HG02610 (cell line): ENCODE measurements around the gene ADD1.

Experiments used
- ATAC-seq: cut with Tn5 transposase; IDR thresholded peaks from one replicate; pipeline ENCODE4 v1.9.1; 2021; ENCODE audit warnings: mild to moderate bottlenecking, moderate library complexity; ENCODE audit not compliant: unreplicated experiment

The ADD1 gene

DNA sequence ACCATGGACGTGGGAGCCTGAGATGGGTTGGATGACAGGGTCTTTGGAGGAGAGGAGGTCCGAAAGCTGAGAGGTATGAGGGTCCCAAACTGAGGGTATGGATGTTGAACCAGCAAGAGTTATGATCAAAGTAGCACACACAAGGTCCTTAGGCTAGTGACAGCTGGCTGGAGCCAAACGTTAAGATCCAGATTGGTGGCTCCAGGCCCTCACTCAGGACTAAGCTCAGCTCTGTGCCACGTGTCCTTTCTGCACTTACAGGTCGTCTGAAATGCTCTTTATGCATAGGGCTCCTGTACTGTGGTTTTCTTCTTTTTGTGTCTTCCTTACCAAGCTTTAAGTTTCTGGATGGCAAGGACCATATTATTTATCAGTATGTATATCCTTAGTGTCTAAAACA is 35.4 kb downstream of the ADD1 start:
- no peak for ATAC-seq

DNA sequence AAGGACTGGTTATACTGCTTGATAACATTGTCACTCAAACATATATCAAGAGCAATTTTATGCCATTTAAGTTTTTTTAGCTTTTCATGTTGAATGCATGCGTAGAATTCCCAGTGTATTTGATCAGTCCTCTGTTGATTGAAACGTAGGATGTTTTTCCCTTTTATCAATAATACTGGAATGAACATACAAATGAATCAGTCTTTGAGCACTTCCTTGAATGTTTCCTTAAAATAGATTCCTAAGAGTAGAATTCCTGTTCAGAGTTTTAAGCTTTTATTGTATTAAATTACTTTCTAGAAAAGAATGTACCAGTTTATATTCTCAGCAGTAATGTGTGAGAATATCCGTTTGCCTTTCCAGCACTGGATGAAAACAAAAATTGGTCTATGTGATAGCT is 37.8 kb downstream of the ADD1 start:
- ATAC-seq = no peak

DNA sequence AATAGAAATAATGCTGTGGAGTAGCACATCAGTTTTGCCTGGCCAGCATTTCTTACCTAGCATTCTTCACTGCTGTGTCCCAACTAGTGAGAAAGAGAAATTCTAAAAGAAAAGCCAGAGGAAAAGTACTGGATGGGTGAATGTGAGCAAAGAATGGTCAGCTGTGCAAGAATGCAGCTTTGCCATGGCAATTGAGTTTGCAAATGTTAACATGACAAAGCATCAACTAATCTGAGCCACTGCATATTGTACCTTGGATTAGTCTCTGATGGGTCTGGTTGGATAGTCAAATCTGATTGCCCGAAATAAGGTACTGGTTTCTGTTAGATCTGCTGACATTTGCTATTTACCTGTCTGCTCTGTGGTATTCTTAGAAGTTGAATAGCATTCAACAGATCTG is 38.7 kb downstream of the ADD1 start:
- no peak for ATAC-seq

DNA sequence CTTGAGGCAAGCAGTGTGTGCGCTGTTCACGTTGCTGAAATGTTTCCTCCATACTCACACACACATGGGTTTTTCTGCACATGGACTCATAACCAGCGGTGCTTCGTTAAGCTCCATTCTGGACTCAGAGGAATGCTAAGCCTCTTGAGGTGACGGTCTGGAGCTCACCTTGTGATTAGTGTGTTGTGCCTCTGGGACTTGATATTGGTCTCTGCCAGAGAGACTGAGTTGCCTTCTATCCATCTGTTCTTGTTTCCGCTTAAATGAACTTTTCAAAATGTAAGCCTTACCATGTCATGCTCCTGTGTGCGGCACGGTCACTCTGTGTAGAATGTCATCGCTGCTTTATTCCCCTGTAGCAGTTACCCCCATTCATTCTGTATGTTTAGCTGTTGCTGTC is 42.5 kb downstream of the ADD1 start:
- ATAC-seq = no peak

DNA sequence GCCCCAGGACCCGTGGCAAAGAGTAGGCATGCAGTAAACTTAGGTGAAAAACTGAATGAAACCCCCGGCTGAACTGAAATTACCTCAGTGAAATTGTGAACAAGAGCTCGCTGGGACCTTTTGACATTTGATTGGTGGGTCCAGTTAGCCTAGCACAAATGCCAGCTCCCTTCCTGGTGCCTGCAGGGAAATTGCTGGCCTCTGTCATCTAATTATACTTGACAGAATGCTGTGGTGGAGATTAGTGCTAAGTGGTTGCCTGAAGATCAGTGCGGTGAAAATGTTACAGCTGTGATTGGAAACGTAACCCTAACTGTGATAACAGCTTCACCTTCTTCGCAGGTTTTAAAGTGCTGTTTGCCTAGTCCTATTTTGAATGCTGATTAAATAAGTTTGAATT is 43.0 kb downstream of the ADD1 start:
- ATAC-seq = no peak

DNA sequence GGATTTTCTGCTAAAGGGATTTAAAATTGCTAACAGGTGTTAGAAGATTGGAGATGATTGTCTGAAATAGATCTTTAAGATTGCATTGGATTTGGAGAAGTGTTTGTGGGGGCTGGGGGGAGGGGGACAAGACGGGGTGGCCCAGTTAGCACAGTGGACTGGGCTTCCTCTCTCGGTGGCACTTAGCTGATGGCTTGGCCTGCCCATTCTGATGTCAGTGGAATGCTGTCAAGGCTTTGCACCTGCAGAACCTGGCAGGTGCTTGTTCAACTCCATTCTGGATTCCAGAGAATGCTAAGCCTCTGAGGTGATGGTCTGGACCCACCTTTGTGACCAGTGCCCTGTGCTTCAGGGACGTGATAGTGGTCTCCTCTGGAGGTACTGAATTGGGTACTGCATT is 43.7 kb downstream of the ADD1 start:
- no peak for ATAC-seq

DNA sequence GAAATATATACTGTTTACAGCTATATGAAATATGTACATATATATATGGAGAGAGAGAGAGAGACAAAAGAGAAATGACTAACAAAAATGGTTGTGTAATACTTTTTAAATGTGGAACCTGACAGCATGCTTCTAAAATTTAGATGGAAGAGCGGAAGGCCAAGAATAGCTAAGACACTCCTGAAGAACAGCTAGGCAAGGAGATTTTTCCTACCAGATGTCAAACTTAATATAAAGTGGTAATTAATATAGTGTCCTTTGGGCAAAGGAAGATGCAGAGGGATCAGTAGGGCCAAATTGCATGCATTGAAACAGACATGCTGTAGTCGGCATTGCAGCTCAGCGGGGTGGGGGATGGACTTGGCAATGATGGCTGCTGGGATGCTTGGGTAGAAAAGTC is 45.2 kb downstream of the ADD1 start:
- no peak for ATAC-seq

DNA sequence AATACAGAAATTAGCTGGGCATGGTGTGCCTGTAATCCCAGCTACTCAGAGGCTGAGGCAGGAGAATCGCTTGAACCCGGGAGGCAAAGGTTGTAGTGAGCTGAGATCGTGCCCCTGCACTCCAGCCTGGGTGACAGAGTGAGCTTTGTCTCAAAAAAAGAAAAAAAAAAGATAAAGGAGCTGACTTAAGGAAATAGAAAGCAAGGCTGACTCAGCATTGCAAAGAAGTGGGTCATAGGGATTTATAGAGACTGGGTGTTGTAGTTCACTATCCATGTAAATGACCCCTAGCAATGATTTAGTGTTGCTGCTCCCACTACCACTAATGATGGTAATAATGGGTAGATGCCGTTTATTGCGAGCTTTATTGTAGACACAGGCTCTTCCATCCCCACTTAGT is 47.6 kb downstream of the ADD1 start:
- ATAC-seq = no peak

DNA sequence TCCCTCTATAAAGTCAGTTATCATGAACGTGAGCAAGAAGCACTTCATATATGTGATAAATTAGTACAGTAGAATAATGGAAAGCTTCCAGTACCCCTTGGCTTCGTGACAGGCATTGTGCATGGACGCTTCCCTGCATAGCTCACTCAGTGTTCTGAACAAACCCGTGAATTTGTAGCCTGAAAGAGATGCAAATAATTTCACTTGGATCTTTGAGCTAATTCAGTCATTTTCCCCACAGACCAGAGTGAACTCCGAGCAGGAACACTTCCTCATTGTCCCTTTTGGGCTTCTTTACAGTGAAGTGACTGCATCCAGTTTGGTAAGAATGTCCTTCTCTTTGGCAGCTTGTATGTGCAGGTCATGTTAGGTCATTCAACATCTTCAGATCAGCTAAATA is 50.1 kb downstream of the ADD1 start:
- ATAC-seq = no peak

DNA sequence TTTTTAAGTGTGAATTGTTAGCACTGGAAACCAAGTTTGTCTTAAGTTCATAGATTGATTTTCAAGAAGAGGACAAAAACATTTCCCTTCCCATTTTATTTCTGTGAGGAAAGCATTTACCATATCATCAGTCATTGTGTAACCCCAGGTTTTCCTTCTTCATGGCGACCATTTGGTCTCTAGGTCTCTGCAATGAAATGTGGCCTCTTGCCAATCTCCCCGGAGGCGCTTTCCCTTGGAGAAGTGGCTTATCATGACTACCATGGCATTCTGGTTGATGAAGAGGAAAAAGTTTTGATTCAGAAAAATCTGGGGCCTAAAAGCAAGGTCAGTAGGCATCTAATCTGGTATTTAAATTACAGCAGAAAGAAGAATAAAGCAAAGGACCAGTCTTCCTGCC is 54.4 kb downstream of the ADD1 start:
- no peak for ATAC-seq

DNA sequence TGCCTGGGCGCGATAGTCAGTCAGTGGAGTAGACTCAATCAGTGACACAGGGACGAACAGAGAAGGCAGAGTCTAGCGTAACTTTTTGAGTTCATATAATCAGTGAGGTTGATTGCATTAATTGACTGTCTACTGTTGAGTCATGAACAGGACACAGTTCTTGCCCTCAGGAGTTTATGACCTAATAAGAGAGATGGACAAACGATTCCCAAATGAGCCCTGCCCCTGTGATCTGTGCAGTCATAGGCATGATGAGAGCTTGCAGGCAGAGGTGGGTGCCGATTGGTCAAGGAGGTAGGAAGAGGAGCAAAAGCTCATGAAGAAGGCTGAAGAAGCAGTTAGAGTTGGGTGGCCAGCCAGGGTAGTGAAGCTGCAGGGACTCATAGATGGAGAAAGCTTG is 57.1 kb downstream of the ADD1 start:
- no peak for ATAC-seq

DNA sequence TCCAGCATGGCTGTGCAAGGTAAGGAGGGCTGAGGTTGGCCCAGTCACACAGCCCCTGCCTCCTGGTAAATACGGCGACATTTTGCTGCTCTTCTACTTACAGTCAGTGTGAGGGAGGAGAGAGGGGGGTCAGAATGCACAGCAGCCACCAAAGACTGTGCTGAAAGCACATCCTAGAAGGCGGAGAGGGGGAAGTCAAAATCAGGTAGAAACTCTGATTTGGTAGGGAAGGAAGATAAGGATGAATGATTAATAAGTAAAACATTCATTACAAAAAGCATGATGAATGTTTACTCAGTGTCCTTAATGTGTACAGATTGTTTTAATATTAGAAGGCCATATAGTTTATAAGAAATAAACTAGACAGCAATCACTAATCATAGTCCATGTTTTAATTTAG is 57.5 kb downstream of the ADD1 start:
- ATAC-seq = no peak

DNA sequence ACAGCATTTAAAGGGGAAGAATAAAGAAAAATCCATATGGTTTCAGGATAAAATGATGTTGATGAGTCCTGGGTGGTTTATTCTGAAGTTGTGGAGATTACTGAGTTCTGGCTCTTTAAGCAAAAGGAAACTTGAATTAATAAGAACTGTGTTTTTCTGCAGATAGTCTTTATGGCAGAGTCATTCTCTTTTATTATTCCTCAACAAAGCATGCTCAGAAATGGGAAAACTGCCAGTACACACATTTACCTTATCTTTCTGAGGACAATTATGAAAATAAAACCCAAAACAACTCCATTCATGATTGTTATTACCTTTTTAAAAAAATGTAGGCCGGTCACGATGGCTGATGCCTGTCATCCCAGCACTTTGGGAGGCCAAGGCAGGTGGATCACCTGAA is 58.5 kb downstream of the ADD1 start:
- ATAC-seq = no peak

DNA sequence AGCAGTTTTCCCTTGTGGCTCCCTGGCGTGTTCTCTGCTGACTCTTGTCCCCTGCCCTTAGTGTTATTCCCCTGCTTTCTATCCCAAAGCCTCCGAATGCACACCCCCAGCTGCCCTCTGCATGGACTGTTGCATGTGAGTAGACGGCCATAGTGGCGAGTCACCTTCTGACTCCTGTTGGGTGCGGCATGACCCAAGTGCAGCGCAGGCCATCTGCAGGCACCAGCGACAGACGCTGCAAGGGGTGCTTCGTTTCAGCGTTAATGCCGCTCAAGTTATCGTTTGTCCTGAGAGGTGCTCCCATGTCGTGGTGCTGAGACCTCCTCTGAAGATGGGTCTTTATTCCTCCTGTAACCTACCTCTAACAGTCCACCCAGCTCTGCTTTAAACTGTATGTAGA is 61.9 kb downstream of the ADD1 start:
- ATAC-seq = no peak

DNA sequence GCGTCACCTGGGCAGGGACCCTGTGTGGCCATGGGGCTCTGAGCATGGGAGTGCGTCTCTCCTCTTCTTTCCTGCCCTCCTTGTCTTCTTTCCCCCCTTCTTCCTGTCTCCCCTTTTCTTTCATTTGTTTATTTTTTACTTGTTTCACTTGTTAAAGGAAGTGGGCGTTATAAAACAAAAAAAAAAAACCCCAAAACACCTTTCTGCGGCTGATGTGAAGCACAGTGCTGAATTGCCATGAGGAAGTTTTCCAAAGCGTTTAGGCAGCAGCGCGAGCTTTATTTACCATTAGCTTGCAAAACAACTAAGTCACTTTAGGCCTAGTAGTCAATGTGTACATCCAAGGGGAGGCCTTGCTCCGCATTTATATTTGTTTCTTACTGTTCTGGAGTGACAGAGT is 62.6 kb downstream of the ADD1 start:
- ATAC-seq = no peak

DNA sequence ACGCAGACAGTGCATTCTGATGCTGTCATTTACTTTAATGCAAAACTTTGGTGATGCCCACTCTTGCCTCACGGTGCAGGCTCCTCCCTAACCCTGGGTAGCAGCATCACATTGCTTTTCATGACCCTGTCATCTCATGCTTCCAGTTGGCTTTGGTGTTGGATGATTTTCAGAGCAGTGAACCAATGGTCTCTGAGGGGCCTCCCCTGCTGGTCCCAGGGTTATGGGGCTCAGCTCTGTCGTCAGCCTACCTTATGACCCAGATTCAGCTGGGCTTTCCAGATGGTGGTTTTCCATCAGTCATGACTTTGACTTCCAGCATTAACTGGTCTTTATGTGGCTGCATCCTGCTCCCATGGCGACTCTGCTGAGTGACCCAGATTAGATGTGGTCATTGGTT is 63.6 kb downstream of the ADD1 start:
- no peak for ATAC-seq

DNA sequence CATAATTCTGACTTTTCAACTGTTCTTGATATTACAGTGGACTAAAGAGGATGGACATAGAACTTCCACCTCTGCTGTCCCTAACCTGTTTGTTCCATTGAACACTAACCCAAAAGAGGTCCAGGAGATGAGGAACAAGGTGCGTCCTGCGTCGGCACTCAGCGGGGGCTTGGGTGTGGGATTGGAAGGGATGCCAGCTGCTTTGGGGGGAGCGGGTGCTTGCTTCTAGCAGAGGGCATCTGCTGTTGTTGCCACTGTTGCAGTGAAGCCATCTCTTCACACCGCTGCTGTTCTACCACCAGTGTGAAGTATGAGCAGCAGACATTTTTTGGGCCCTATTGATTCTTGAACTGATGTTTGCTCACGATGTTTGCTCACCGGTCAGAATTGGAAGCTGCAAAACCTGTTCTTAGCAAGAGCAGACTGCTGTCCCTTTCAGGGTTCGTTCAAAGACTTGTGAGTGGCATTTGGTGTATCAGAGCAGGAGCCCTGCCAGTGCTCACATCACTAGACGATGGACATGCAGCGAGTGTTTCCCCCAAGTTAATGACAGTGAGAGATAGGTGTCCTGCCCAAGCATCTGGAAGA is 64.2 kb downstream of the ADD1 start:
- no peak for ATAC-seq

DNA sequence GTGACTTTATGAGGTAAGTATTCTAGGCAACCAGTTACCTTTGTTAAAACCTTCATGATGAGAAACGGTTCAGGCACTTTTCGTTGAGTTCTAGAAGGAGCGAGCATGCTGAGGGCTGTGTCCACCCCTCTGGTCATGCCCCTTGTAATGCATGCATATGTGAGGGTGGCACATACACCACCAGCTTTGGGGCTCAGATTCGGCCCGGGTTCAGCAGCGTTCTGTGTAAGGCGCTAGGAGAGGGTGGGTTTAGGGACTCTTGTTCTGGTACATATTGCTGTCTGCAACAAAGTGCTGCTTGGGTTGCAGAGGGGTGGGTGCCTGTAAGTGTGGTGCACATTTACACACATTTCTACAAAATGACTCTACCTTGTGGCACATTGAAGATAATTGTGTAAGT is 65.0 kb downstream of the ADD1 start:
- no peak for ATAC-seq

DNA sequence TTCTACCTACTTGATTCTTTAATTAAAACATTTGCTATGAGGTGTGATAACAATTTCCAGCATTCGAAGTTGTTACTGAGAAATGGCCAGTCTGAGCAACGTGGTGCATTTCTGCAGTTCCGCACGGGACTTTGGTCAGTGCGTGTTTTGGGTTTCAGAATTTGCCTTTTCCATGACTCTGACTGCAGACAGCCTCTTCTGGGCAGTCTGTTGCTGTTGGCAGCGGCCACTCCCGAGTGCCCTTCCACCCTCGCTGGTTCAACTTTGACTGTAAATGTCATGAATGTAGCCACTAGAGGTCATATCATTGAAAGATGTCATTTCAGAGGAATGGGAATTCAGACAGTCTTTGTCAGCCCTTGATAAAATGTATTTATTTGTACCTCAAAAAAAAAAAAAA is 65.9 kb downstream of the ADD1 start:
- ATAC-seq = no peak

DNA sequence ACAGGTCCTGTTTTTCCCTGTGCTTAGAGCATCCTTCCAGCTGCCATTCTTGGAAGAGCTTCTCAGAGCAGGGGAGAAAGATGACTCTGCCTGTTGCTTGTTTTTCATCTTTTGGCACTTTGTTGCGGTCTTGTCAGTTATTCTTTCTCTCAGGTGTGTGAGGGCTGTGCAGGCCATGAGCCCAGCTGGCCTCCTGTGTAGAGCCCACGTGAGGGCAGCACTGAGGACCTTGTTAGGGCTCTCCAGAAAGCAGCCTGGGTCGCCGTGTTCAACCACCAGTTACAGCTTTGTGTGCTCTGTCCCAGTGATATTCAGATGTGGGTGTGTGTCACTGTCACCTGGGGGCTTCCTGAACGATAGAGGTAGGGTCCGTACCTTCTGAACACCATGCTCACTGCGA is 66.8 kb downstream of the ADD1 start:
- no peak for ATAC-seq

DNA sequence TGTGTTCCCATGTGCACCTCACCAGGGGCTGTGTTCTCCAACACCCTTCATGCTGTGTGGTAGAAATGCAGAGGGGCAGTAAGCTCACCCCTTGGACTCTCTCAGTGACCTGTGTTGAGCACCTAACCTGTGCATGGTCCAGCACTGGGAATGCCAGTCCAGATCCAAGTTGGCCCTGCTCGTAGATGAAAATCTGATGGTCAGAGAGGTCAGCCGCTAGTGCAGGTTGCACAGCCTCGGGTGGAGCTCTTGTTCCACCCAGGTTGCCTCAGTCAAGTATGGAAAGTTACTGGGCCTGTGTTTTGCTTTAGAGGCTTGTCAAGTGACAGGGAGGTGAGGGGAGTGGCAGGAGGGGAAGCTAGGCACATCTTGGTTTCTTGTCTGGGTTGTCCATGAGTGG is 68.2 kb downstream of the ADD1 start:
- ATAC-seq = no peak

DNA sequence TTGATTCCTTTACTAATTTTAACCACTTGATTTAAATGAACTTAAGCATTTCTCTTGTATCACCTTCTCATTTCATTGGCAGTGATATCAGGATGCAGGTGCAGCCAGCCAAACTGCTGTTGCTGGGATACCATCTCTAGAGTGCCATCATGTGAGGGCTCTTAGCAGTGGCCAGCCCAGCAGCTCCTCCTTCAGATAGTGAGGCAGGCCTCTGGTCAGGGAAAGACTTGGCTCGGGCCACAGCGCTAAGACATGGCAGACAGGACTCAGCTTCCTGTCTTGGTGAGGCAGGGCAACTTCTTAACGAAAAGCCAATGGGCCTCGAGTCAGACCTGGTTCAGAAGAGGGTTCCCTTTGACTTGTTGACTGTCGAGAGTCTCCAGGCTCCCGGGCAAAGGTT is 69.5 kb downstream of the ADD1 start:
- ATAC-seq = no peak

DNA sequence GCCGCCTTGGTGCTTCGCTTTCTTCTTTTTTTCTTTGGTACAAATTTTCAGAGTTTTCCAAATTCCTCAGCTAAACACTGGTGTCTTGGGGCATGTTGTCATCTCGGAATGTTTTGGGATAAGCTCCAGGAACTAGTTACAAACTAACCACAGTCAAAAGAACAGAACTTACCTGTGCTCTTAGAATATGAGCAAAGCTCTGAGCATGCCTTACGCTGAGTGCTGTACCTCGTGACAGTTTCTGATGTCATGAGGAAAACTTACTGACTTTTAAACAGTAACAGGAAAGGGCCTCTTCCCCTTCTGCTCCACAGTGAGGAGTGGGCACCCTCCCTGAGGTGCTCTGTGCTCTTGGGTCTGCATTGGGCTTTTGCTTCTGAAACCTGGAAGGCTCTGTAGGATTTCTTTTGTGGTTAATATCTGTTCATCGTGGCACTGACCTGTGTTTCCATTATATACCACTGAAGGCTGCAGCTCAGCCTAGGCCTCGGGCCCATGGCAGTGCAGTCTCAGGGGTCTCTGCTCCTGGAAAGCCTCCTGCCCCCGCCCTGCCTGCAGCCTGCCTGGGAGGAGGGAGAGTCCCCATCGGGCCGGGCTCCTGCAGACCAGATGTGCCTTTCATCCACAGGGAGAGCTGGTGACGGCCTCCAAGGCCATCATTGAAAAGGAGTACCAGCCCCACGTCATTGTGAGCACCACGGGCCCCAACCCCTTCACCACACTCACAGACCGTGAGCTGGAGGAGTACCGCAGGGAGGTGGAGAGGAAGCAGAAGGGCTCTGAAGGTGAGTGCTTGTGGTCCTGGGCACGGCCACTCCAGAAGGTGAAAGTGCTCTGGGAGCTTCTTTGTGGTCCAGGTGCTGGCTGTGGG is 70.8 kb downstream of the ADD1 start:
- ATAC-seq = no peak
